Measurements from ENCODE around the gene FUT2.

FUT2 gene

DNA sequence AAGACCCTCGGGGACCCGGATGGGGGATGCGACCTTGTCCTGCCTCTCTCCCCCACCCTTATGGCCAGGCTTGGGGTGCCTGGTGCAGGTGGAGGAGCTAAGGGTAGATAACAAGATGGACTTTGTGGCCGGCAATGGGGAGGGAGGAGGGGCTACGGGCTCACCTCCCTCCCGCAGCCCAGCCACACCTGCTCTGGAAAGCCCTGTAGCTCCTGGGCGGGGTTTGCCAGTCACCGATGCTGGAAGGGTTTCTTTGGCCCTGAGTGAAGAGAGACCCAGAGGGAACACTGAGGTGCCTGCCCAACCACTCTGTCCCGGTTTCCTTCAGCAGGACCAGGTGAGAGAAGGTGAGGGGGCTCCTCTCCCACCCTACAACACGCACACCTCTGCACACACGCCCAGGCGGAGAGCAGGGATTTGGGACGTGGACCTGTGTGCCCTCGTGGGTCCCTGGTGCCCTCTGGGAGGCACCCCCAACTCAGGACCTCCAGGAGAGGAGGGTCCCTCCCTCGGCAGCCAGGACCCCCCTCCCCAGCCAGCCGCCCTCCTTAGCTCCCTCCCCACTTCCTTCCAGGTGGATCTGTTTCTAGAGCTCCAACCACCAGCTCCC is at the start of gene FUT2:
FUT2 (plus strand) TSS at position 229 of the 610 bp plus-strand sequence. CDS start 6,986 bp downstream, outside the sequence.
- Histone ChIP-seq H3K9me3 (ENCODE audit: control insufficient read depth, insufficient read depth, low read depth, low read length) (no peaks in the 10 kb centered on the region), H3K36me3 (ENCODE audit: control insufficient read depth in 2 of 2, insufficient read depth in 1 of 2, low read length in 2 of 2) (no peaks in the 10 kb centered on the region; a peak in 1 of 3 replicates), H3K27ac (ENCODE audit: extremely low read depth, low read depth, low read length) (no peak within 1 kb of the TSS), H3K4me1 (ENCODE audit: control insufficient read depth, insufficient read depth, low read length) (0 out of 2 replicates have a peak, but pooled peaks cover 2% of the 10 kb centered on the region), H3K4me3 (ENCODE audit: low read depth, low read length) (no peak within 1 kb of the TSS)
- ChIA-PET POLR2A (interaction anchor here (0.6 kb wide), 1 partner anchor 679 kb away, joined by 6 read pairs; no protein-coding TSS in a partner anchor), CTCF (interaction anchor here (0.6 to 1.7 kb wide), 4 partner anchors 10 to 147 kb away, joined by 3 to 9 read pairs (median 4); no protein-coding TSS in a partner anchor)
- TF ChIP-seq ZNF76 (tag by site-specific recombination; IDR thresholded peaks at IDR 0.05; ENCODE audit: borderline replicate concordance, low read depth) (no peak), YY1 (tag by site-specific recombination; IDR thresholded peaks at IDR 0.05) (no peak), ZNF658 (tag by site-specific recombination; IDR thresholded peaks at IDR 0.05) (no peak), WT1 (tag by site-specific recombination; IDR thresholded peaks at IDR 0.05) (no peak), ZNF221 (tag by site-specific recombination; IDR thresholded peaks at IDR 0.05; ENCODE audit: borderline replicate concordance) (no peak), HOXC10 (CRISPR knock-in tag; IDR thresholded peaks at IDR 0.05) (no peak), RBAK (tag by site-specific recombination; IDR thresholded peaks at IDR 0.05) (no peak), SALL2 (tag by site-specific recombination; IDR thresholded peaks at IDR 0.05; ENCODE audit: borderline replicate concordance) (no peak), KLF7 (tag by site-specific recombination; IDR thresholded peaks at IDR 0.05; ENCODE audit: borderline replicate concordance) (no peak), SCRT2 (tag by site-specific recombination; IDR thresholded peaks at IDR 0.05) (no peak), YY2 (tag by site-specific recombination; IDR thresholded peaks at IDR 0.05) (no peak), ZNF549 (tag by site-specific recombination; IDR thresholded peaks at IDR 0.05) (no peak), ZNF19 (tag by site-specific recombination; IDR thresholded peaks at IDR 0.05; ENCODE audit: low read depth) (no peak), ZNF48 (tag by site-specific recombination; IDR thresholded peaks at IDR 0.05) (no peak), EGR2 (tag by site-specific recombination; IDR thresholded peaks at IDR 0.05; ENCODE audit: low read depth) (no peak)
- TF ChIP-seq, protein P1, sequence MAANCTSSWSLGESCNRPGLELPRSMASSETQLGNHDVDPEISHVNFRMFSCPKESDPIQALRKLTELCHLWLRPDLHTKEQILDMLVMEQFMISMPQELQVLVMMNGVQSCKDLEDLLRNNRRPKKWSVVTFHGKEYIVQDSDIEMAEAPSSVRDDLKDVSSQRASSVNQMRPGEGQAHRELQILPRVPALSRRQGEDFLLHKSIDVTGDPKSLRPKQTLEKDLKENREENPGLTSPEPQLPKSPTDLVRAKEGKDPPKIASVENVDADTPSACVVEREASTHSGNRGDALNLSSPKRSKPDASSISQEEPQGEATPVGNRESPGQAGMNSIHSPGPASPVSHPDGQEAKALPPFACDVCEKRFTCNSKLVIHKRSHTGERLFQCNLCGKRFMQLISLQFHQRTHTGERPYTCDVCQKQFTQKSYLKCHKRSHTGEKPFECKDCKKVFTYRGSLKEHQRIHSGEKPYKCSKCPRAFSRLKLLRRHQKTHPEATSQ (tag by site-specific recombination; IDR thresholded peaks at IDR 0.05) = no peak
- TF ChIP-seq, protein P2, sequence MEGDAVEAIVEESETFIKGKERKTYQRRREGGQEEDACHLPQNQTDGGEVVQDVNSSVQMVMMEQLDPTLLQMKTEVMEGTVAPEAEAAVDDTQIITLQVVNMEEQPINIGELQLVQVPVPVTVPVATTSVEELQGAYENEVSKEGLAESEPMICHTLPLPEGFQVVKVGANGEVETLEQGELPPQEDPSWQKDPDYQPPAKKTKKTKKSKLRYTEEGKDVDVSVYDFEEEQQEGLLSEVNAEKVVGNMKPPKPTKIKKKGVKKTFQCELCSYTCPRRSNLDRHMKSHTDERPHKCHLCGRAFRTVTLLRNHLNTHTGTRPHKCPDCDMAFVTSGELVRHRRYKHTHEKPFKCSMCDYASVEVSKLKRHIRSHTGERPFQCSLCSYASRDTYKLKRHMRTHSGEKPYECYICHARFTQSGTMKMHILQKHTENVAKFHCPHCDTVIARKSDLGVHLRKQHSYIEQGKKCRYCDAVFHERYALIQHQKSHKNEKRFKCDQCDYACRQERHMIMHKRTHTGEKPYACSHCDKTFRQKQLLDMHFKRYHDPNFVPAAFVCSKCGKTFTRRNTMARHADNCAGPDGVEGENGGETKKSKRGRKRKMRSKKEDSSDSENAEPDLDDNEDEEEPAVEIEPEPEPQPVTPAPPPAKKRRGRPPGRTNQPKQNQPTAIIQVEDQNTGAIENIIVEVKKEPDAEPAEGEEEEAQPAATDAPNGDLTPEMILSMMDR (tag by site-specific recombination; IDR thresholded peaks at IDR 0.05) = no peak
- TF ChIP-seq, protein P3, sequence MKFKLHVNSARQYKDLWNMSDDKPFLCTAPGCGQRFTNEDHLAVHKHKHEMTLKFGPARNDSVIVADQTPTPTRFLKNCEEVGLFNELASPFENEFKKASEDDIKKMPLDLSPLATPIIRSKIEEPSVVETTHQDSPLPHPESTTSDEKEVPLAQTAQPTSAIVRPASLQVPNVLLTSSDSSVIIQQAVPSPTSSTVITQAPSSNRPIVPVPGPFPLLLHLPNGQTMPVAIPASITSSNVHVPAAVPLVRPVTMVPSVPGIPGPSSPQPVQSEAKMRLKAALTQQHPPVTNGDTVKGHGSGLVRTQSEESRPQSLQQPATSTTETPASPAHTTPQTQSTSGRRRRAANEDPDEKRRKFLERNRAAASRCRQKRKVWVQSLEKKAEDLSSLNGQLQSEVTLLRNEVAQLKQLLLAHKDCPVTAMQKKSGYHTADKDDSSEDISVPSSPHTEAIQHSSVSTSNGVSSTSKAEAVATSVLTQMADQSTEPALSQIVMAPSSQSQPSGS (tag by site-specific recombination; IDR thresholded peaks at IDR 0.05; ENCODE audit: low read depth) = no peak

DNA sequence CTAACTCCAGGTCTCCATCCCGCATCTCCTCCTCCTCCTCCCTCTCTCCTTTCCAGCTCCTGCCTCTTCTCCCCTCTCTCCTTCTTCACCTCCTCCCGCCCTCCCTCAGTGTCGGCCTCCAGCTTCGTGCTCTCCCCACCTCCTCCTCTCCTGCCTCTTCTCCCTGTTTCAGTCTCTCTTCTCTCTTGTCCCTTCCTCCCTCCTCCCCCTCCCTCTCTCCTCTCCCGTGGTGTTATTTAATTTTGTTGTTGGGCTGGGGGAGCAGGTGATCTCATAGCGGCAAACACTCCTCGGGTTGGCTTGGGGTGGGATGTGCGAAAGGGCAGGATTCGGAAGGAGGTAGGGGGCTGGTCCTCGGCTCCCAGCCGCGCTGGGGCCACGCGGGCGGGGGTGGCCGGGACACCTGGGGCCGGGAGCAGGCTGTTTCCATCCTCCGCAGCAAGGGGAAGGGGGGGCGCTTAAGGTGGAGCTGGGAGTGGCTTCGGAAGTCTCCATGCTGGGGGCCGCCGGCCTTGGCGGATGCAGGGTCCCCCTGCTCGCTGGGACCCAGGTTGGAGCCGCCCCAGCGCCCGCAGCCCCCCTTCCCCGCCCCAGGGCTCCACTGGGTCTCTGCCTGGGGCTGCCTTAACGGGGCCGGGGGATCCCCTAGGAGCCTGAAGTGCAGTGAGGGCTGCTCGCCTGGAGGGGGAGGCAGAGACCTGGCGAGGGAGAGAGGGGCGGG is 49.6 kb upstream of the FUT2 start, which contains the start of gene CA11:
CA11 (minus strand) TSS at position 187 of the 721 bp plus-strand sequence. CDS start 555 bp downstream, outside the sequence.
- H3K4me3 ChIP-seq (ENCODE audit: low read depth, low read length) = peak within 1 kb of the TSS; percentile 44
- H3K4me1 ChIP-seq (ENCODE audit: control insufficient read depth, insufficient read depth, low read length) = peaks cover 9% of the 10 kb centered on the region
- H3K27ac ChIP-seq (ENCODE audit: extremely low read depth, low read depth, low read length) = peak within 1 kb of the TSS; percentile 70
- H3K36me3 ChIP-seq (ENCODE audit: control insufficient read depth in 2 of 2, insufficient read depth in 1 of 2, low read length in 2 of 2) = no peaks in the 10 kb centered on the region
- POLR2A ChIA-PET = interaction anchor here (0.5 to 3.9 kb wide), 25 partner anchors 8 to 354 kb away, joined by 3 to 39 read pairs (median 4); partner anchors contain the start of genes BCAT2, DBP, FUT1 and RPL18
- CTCF ChIA-PET = interaction anchor here (0.5 to 3.5 kb wide), 31 partner anchors 8 to 624 kb away, joined by 3 to 30 read pairs (median 3); partner anchors contain the start of gene HSD17B14
- H3K9me3 ChIP-seq (ENCODE audit: control insufficient read depth, insufficient read depth, low read depth, low read length) = no peaks in the 10 kb centered on the region
- TF ChIP-seq ZNF596 (tag by site-specific recombination; IDR thresholded peaks at IDR 0.05) (peak; percentile 24; the same call in 1 of the 2 replicates), ZNF366 (tag by site-specific recombination; conservative IDR thresholded peaks at IDR 0.05) (peak; percentile 100), SALL2 (tag by site-specific recombination; IDR thresholded peaks at IDR 0.05; ENCODE audit: borderline replicate concordance) (no peak), ZNF155 (tag by site-specific recombination; IDR thresholded peaks at IDR 0.05) (no peak), ZNF114 (tag by site-specific recombination; IDR thresholded peaks at IDR 0.05) (no peak), YY2 (tag by site-specific recombination; IDR thresholded peaks at IDR 0.05) (no peak; the same call in 1 of the 2 replicates), ZNF239 (tag by site-specific recombination; IDR thresholded peaks at IDR 0.05) (no peak)
- TF ChIP-seq, protein P4, sequence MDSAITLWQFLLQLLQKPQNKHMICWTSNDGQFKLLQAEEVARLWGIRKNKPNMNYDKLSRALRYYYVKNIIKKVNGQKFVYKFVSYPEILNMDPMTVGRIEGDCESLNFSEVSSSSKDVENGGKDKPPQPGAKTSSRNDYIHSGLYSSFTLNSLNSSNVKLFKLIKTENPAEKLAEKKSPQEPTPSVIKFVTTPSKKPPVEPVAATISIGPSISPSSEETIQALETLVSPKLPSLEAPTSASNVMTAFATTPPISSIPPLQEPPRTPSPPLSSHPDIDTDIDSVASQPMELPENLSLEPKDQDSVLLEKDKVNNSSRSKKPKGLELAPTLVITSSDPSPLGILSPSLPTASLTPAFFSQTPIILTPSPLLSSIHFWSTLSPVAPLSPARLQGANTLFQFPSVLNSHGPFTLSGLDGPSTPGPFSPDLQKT (IDR thresholded peaks at IDR 0.05; ENCODE audit: borderline replicate concordance, low read depth, low read length) = no peak
- TF ChIP-seq, protein P5, sequence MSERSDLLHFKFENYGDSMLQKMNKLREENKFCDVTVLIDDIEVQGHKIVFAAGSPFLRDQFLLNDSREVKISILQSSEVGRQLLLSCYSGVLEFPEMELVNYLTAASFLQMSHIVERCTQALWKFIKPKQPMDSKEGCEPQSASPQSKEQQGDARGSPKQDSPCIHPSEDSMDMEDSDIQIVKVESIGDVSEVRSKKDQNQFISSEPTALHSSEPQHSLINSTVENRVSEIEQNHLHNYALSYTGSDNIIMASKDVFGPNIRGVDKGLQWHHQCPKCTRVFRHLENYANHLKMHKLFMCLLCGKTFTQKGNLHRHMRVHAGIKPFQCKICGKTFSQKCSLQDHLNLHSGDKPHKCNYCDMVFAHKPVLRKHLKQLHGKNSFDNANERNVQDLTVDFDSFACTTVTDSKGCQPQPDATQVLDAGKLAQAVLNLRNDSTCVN (tag by site-specific recombination; optimal IDR thresholded peaks at IDR 0.05) = peak; percentile 23

Measured in HEK293 (cell line).